GM13976 (cell line): Measurements from ENCODE around the gene ACTG1.

Experiments
- DNase-seq: peaks from one replicate; pipeline ENCODE4 v3.0.0; 2012; ENCODE audit warnings: low spot score
- CTCF ChIP-seq: IDR thresholded peaks from 2 replicates; pipeline ENCODE4 v1.5.1; 2012; ENCODE audit warnings: borderline replicate concordance, mild to moderate bottlenecking; ENCODE audit not compliant: insufficient read depth; ENCODE audit errors: extremely low read depth, missing control alignments, control extremely low read depth
- in situ Hi-C: fragments of 300-500 bp; cut with MboI; formaldehyde crosslinking; loops from one replicate; pipeline ENCODE4 v1.12.0; 2022; ENCODE audit warnings: low sequenced_read_pairs, mixed read lengths, inconsistent platforms; ENCODE audit not compliant: unreplicated experiment

ACTG1 gene

GRCh38 chr17:81511804-81512561 is 616 bp downstream of the ACTG1 start:
- in situ Hi-C loops: no loop called here
- no peak for DNase-seq
- TF ChIP-seq CTCF: no peak

- no peak for DNase-seq
- TF ChIP-seq CTCF: no peak
- in situ Hi-C loops: no loop called here
These were observed 1.1 kb downstream of the ACTG1 start for GRCh38 chr17:81511554-81511803.

- no peak for TF ChIP-seq CTCF
- no peak for DNase-seq
- in situ Hi-C loops: no loop called here
These were observed 1.6 kb downstream of the ACTG1 start for GRCh38 chr17:81510785-81511553.

GRCh38 chr17:81509972-81510784 is 2.4 kb downstream of the ACTG1 start:
- in situ Hi-C loops: no loop called here
- TF ChIP-seq CTCF: no peak

GRCh38 chr17:81509207-81509971 is 3.2 kb downstream of the ACTG1 start:
- in situ Hi-C loops: no loop called here
- no peak for DNase-seq
- no peak for TF ChIP-seq CTCF

More at GRCh38 chr17:81509972-81510784, 2.4 kb downstream of the ACTG1 start:
- no peak for DNase-seq

- no peak for DNase-seq
- in situ Hi-C loops: no loop called here
- no peak for TF ChIP-seq CTCF
These were observed 3.9 kb downstream of the ACTG1 start for GRCh38 chr17:81508639-81509206.
